HFFc6 (cell line): ENCODE results near the gene NPTX2. TPM values are rescaled to one million over a fixed set of nuclear protein-coding genes. Genes with fewer than 3 reads are reported as not detected.

ENCODE experiments used
- DNase-seq: peaks from one replicate; pipeline ENCODE4 v3.0.0-alpha.2; 2018
- H3K27ac Mint-ChIP-seq: 2 replicates; pipeline ENCODE4 v1.8.0; 2020; ENCODE audit warnings: mild to moderate bottlenecking, mixed read lengths
- H3K27me3 Mint-ChIP-seq: 2 replicates; pipeline ENCODE4 v1.8.0; 2021; ENCODE audit warnings: mild to moderate bottlenecking, moderate library complexity, mixed read lengths; ENCODE audit not compliant: insufficient read depth
- H3K36me3 Mint-ChIP-seq: 2 replicates; pipeline ENCODE4 v1.8.0; 2021; ENCODE audit warnings: low read depth, mixed read lengths
- H3K4me1 Mint-ChIP-seq: 2 replicates; pipeline ENCODE4 v1.8.0; 2020; ENCODE audit warnings: low read depth, mixed read lengths
- H3K4me3 Mint-ChIP-seq: 2 replicates; pipeline ENCODE4 v1.8.0; 2020; ENCODE audit warnings: mild to moderate bottlenecking, moderate library complexity, mixed read lengths
- H3K9me3 Mint-ChIP-seq: 2 replicates; pipeline ENCODE4 v1.8.0; 2020; ENCODE audit warnings: mild to moderate bottlenecking, mixed read lengths
- CTCF ChIP-seq: fragments of 200-600 bp; sonication (generic); IDR thresholded peaks from 2 replicates; pipeline ENCODE4 v1.5.0; 2021; ENCODE audit warnings: antibody characterized with exemption, mild to moderate bottlenecking
- total RNA-seq, 6 experiments: library from RNA; stranded (reverse); fragmentation: NEBNext Ultra II Directional; extraction: Animal tissue kit (Norgen Biotek cat#: 25700); gene quantifications; 2 replicates in 1 of 6; 3 replicates in 5 of 6; pipeline ENCODE4 v1.2.3, GENCODE V29; 2021

Gene NPTX2
- total RNA-seq, 6 experiments from 2014 or later: not detected

- H3K4me3 Mint-ChIP-seq: no peak overlapping the region
- no peak for TF ChIP-seq CTCF
- no peak for DNase-seq
- peaks cover 2% of the 10 kb centered on the region for H3K27me3 Mint-ChIP-seq
- H3K36me3 Mint-ChIP-seq: no peaks in the 10 kb centered on the region
- no peak overlapping the region for H3K27ac Mint-ChIP-seq
- peaks cover 10% of the 10 kb centered on the region; the same call in 1 of the 2 replicates for H3K9me3 Mint-ChIP-seq
- no peaks in the 10 kb centered on the region for H3K4me1 Mint-ChIP-seq
Observed at GRCh38 chr7:98664882-98665281, 47.8 kb downstream of the NPTX2 start.

- Mint-ChIP-seq H3K4me1 (no peaks in the 10 kb centered on the region), H3K4me3 (no peak overlapping the region), H3K27ac (no peak overlapping the region), H3K36me3 (no peaks in the 10 kb centered on the region), H3K9me3 (peaks cover 18% of the 10 kb centered on the region; the same call in 1 of the 2 replicates), H3K27me3 (peaks cover 3% of the 10 kb centered on the region; the same call in 1 of the 2 replicates)
- DNase-seq: no peak
- no peak for TF ChIP-seq CTCF
Observed at GRCh38 chr7:98668255-98668654, 51.2 kb downstream of the NPTX2 start.

GRCh38 chr7:98669329-98670000 lies 52.4 kb downstream of the NPTX2 start:
- no peak for TF ChIP-seq CTCF
- no peaks in the 10 kb centered on the region for H3K36me3 Mint-ChIP-seq
- no peaks in the 10 kb centered on the region for H3K4me1 Mint-ChIP-seq
- peaks cover 3% of the 10 kb centered on the region; the same call in 1 of the 2 replicates for H3K27me3 Mint-ChIP-seq
- peaks cover 18% of the 10 kb centered on the region; the same call in 1 of the 2 replicates for H3K9me3 Mint-ChIP-seq
- no peak overlapping the region for H3K27ac Mint-ChIP-seq
- DNase-seq: no peak
- H3K4me3 Mint-ChIP-seq: no peak overlapping the region

GRCh38 chr7:98670186-98670585 lies 53.1 kb downstream of the NPTX2 start:
- no peaks in the 10 kb centered on the region for H3K4me1 Mint-ChIP-seq
- H3K4me3 Mint-ChIP-seq: no peak overlapping the region
- no peaks in the 10 kb centered on the region for H3K36me3 Mint-ChIP-seq
- TF ChIP-seq CTCF: no peak
- no peak overlapping the region for H3K27ac Mint-ChIP-seq
- H3K27me3 Mint-ChIP-seq: peaks cover 3% of the 10 kb centered on the region; the same call in 1 of the 2 replicates
- H3K9me3 Mint-ChIP-seq: peaks cover 15% of the 10 kb centered on the region; the same call in 1 of the 2 replicates
- no peak for DNase-seq

- Mint-ChIP-seq H3K4me3 (no peak overlapping the region), H3K4me1 (no peaks in the 10 kb centered on the region), H3K27me3 (peaks cover 1% of the 10 kb centered on the region; the same call in 1 of the 2 replicates), H3K27ac (no peak overlapping the region), H3K9me3 (peaks cover 26% of the 10 kb centered on the region; the same call in 1 of the 2 replicates), H3K36me3 (no peaks in the 10 kb centered on the region)
- DNase-seq: no peak
- TF ChIP-seq CTCF: no peak
Observed at GRCh38 chr7:98671733-98672331, 54.7 kb downstream of the NPTX2 start.
